ENCODE measurements around the gene SMURF2. TPM values are rescaled to one million over a fixed set of nuclear protein-coding genes. Genes with fewer than 3 reads are reported as not detected.
"Not testable (repeated sequence)": the region's sequence is repeated elsewhere in the genome, so short reads cannot be mapped to it uniquely, and the experiment has no call there.

The SMURF2 gene
- total and polyA plus RNA-seq, 11 donors = 3.6 to 17.5 (median 12.2) TPM

DNA sequence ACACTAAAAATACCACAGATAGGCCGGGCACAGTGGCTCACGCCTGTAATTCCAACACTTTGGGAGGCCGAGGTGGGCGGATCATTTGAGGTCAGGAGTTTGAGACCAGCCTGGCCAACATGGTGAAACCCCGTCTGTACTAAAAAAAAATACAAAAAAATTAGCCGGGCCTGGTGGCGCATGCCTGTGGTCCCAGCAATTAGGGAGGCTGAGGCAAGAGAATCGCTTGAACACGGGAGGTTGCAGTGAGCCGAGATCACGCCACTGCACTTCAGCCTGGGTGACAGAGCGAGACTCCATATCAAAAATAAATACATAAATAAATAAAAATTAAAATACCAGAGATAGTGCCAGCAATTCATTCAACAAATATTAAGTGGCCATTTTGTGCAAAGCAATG, 1.7 kb upstream of the SMURF2 start:
- not testable (repeated sequence) for ATAC-seq, H3K4me3 ChIP-seq, H3K9me3 ChIP-seq, H3K27me3 ChIP-seq, DNase-seq, H3K36me3 ChIP-seq, H3K27ac ChIP-seq
- peaks cover 0 to 27% (median 13%) of the 10 kb centered on the region in 12 donors for H3K4me1 ChIP-seq
- intact Hi-C loops (cut with DNase I) = loop anchor here in 4 of 10 donors (5.0 to 10.0 kb wide), 4 partner anchors 61 to 73 kb away; no protein-coding TSS in a partner anchor
- WGBS, 4 donors = 95 to 96% (median 96%) methylated on average over 12 of the region's 12 CpGs

GRCh38 chr17:64662774-64663367, 764 bp upstream of the SMURF2 start:
- peak overlapping the region; percentile 55 to 93 (median 80) for H3K4me3 ChIP-seq
- TF ChIP-seq, protein P1, sequence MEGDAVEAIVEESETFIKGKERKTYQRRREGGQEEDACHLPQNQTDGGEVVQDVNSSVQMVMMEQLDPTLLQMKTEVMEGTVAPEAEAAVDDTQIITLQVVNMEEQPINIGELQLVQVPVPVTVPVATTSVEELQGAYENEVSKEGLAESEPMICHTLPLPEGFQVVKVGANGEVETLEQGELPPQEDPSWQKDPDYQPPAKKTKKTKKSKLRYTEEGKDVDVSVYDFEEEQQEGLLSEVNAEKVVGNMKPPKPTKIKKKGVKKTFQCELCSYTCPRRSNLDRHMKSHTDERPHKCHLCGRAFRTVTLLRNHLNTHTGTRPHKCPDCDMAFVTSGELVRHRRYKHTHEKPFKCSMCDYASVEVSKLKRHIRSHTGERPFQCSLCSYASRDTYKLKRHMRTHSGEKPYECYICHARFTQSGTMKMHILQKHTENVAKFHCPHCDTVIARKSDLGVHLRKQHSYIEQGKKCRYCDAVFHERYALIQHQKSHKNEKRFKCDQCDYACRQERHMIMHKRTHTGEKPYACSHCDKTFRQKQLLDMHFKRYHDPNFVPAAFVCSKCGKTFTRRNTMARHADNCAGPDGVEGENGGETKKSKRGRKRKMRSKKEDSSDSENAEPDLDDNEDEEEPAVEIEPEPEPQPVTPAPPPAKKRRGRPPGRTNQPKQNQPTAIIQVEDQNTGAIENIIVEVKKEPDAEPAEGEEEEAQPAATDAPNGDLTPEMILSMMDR (IDR thresholded peaks at IDR 0.05) = no peak
- no peak for TF ChIP-seq POLR2A (IDR thresholded peaks at IDR 0.05)
- H3K9me3 ChIP-seq = no peaks in the 10 kb centered on the region
- ATAC-seq (no peak), DNase-seq (no peak)
- H3K27me3 ChIP-seq = no peaks in the 10 kb centered on the region
- H3K4me1 ChIP-seq = peaks cover 0 to 36% (median 14%) of the 10 kb centered on the region in 12 donors
- intact Hi-C loops (cut with DNase I) = loop anchor here in 4 of 10 donors (5.0 to 10.0 kb wide), 4 partner anchors 62 to 74 kb away; no protein-coding TSS in a partner anchor
- H3K27ac ChIP-seq = peak overlapping the region in 8 of 12 donors; percentile 52 to 97 (median 90)
- H3K36me3 ChIP-seq = no peaks in the 10 kb centered on the region
- WGBS, 4 donors = 71 to 76% (median 73%) methylated on average over 18 of the region's 18 CpGs

DNA sequence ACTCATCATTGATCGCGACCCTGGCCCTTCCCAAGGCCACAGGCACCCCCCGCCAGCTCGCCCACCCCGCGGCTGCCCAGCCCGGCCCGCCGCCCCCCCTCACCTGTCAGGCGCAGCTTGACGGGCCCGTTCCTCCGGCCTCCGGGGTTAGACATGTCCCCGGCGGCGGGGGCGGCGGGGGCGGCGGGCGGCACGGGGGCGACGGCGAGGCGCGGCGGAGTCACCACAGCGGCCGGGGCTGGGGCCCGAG, 456 bp downstream of the SMURF2 start:
- ATAC-seq (peak in 2 of 4 donors; percentile 13 to 29), DNase-seq (peak in 1 of 5 donors; percentile 68)
- Histone ChIP-seq H3K4me3 (peak overlapping the region; percentile 55 to 93 (median 80)), H3K27ac (peak overlapping the region; percentile 84 to 97 (median 94)), H3K4me1 (peaks cover 0 to 48% (median 19%) of the 10 kb centered on the region in 12 donors), H3K36me3 (no peaks in the 10 kb centered on the region), H3K27me3 (no peaks in the 10 kb centered on the region), H3K9me3 (no peaks in the 10 kb centered on the region)
- 0 to 3% (median 1%) methylated on average over 7 to 32 of the region's 32 CpGs for WGBS, 4 donors
- intact Hi-C loops (cut with DNase I) = loop anchor here in 4 of 10 donors (5.0 to 10.0 kb wide), 4 partner anchors 63 to 76 kb away; no protein-coding TSS in a partner anchor
- TF ChIP-seq POLR2A (IDR thresholded peaks at IDR 0.05) = no peak
- TF ChIP-seq, protein P1 (IDR thresholded peaks at IDR 0.05) = no peak

DNA sequence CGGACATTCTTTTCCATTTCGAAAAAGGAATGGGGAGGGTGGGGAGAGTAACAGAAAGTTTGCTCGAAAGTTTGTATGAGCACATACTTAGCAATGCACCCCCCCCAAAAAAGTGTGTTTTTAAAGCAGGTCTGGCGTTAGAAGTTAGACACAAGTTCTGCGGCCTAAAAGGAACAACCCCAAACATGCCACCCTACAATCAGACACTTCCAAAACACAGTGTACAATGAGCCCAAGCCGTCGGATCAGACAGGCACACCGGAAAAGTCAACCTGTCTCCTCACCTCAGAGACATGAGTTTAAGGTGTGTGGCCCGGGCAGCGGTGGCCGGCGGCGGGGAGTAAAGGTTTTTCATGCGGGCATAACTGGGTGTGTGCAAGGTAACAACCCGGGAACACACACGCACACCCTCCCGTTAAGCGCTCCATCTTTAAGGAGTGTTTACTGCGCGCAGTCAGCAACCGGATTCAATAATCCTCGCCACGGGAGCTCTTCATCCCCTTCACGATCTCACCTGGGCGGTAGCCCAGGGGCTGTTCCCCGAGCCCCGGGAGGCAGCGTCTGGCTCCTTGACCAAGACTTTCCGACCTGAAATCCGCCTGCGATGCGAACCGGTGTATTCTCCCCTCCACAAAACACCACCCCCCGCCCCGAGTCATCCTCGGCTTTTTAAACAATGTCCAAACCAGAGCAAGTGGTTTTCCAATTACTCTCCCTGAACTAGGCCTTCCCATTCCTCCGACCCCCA, 955 bp downstream of the SMURF2 start:
- 1% methylated on average over 14 to 37 of the region's 37 CpGs for WGBS, 4 donors

GRCh38 chr17:64660195-64660977, 1.7 kb downstream of the SMURF2 start:
- H3K27ac ChIP-seq = peak overlapping the region in 5 of 12 donors; percentile 84 to 97 (median 96)
- not testable (repeated sequence) for DNase-seq, H3K9me3 ChIP-seq, ATAC-seq, H3K36me3 ChIP-seq, H3K27me3 ChIP-seq
- peak overlapping the region; percentile 55 to 93 (median 80) for H3K4me3 ChIP-seq
- 13 to 25% (median 16%) methylated on average over 11 of the region's 11 CpGs for WGBS, 4 donors
- intact Hi-C loops (cut with DNase I) = loop anchor here in 4 of 10 donors (5.0 to 10.0 kb wide), 4 partner anchors 64 to 77 kb away; no protein-coding TSS in a partner anchor
- H3K4me1 ChIP-seq = peaks cover 0 to 51% (median 19%) of the 10 kb centered on the region in 12 donors

More for the DNA sequence above, 955 bp downstream of the SMURF2 start:
- intact Hi-C loops (cut with DNase I) = loop anchor here in 4 of 10 donors (5.0 to 10.0 kb wide), 4 partner anchors 64 to 76 kb away; no protein-coding TSS in a partner anchor
- H3K27ac ChIP-seq = peak overlapping the region; percentile 84 to 97 (median 94)
- DNase-seq = peak in 2 of 5 donors; percentile 26 to 39
- H3K9me3 ChIP-seq, H3K27me3 ChIP-seq, H3K36me3 ChIP-seq: not testable (repeated sequence)
- peak in 3 of 4 donors; percentile 14 to 41 (median 18) for ATAC-seq
- H3K4me3 ChIP-seq = peak overlapping the region; percentile 55 to 93 (median 80)
- H3K4me1 ChIP-seq = peaks cover 0 to 51% (median 19%) of the 10 kb centered on the region in 12 donors

Data from heart left ventricle (tissue), 16 donors.